A673 (cell line): Measurements from ENCODE around the gene ODAPH. TPM values are rescaled to one million over a fixed set of nuclear protein-coding genes. Genes with fewer than 3 reads are reported as not detected.
"Not testable (repeated sequence)": the region's sequence is repeated elsewhere in the genome, so short reads cannot be mapped to it uniquely, and the experiment has no call there.

Experiments used
- BruUV-seq: library from RNA; stranded (reverse); fragments of 400-500 nt; replicated peaks from 2 replicates; lab custom pipeline; 2021; lab: Mats Ljungman, UMichigan
- CTCF ChIA-PET: fragments of 300-600 bp; sonication (Branson Sonifier 250); formaldehyde crosslinking; loops from one replicate; lab custom pipeline; 2022; ENCODE audit warnings: antibody characterized with exemption; lab: Charles Lee
- POLR2A ChIA-PET: fragments of 300-600 bp; sonication (Branson Sonifier 250); formaldehyde crosslinking; loops from one replicate; lab custom pipeline; 2022; ENCODE audit warnings: antibody characterized with exemption; ENCODE audit not compliant: low non-redundant PET; lab: Charles Lee
- DNase-seq: peaks from one replicate; pipeline ENCODE4 v3.0.0-alpha.2; 2015; ENCODE audit warnings: low spot score
- H3K27ac ChIP-seq: fragments of 200-600 bp; sonication (generic); 2 replicates; pipeline ENCODE4 v1.5.1; 2016; ENCODE audit warnings: mixed run types, low read depth, mild to moderate bottlenecking, mixed read lengths, antibody characterized with exemption, low read length; ENCODE audit not compliant: poor library complexity, severe bottlenecking
- H3K27me3 ChIP-seq: fragments of 200-600 bp; sonication (generic); replicated peaks from 2 replicates; pipeline ENCODE4 v1.6.1; 2017; ENCODE audit warnings: mixed run types, low read depth, mild to moderate bottlenecking, mixed read lengths, antibody characterized with exemption, low read length; ENCODE audit not compliant: insufficient read depth, poor library complexity
- H3K36me3 ChIP-seq: fragments of 200-600 bp; sonication (generic); 2 replicates; pipeline ENCODE4 v1.6.1; 2016; ENCODE audit warnings: mixed run types, mild to moderate bottlenecking, mixed read lengths, antibody characterized with exemption, low read length; ENCODE audit not compliant: insufficient read depth, poor library complexity, severe bottlenecking
- H3K4me1 ChIP-seq: fragments of 200-600 bp; sonication (generic); 2 replicates; pipeline ENCODE4 v1.6.1; 2017; ENCODE audit warnings: mixed run types, mild to moderate bottlenecking, mixed read lengths, antibody characterized with exemption, low read length; ENCODE audit not compliant: insufficient read depth, poor library complexity, severe bottlenecking
- H3K4me3 ChIP-seq: fragments of 200-600 bp; sonication (generic); 2 replicates; pipeline ENCODE4 v1.5.1; 2016; ENCODE audit warnings: low read depth, mixed run types, mild to moderate bottlenecking, mixed read lengths, low read length; ENCODE audit not compliant: poor library complexity, severe bottlenecking
- H3K9me3 ChIP-seq: fragments of 200-600 bp; sonication (generic); 2 replicates; pipeline ENCODE4 v1.6.1; 2016; ENCODE audit warnings: mixed run types, low read depth, mild to moderate bottlenecking, mixed read lengths, antibody characterized with exemption, low read length; ENCODE audit not compliant: poor library complexity, severe bottlenecking
- EZH2 ChIP-seq: fragments of 200-600 bp; sonication (generic); IDR thresholded peaks from 2 replicates; pipeline ENCODE4 v1.6.1; 2017; ENCODE audit warnings: borderline replicate concordance, low read depth, mild to moderate bottlenecking, mixed read lengths, antibody characterized with exemption, low read length; ENCODE audit not compliant: poor library complexity, severe bottlenecking
- intact Hi-C: fragments of 100-400 bp; cut with micrococcal nuclease; formaldehyde crosslinking; loops from one replicate; pipeline ENCODE4 v1.10.0; 2022; ENCODE audit not compliant: unreplicated experiment
- total RNA-seq: library from RNA; stranded (reverse); gene quantifications from 2 replicates; pipeline ENCODE4 v1.2.3, GENCODE V29; 2021
- TF ChIP-seq, protein P1 (sequence below): fragments of 300-800, 200-600 bp; sonication (generic); conservative IDR thresholded peaks from 2 replicates; pipeline ENCODE4 v1.5.1; 2017; ENCODE audit warnings: low read depth, mild to moderate bottlenecking, antibody characterized with exemption, low read length, moderate library complexity, mixed read lengths

The ODAPH gene
- total RNA-seq, 1 experiment from 2014 or later: not detected

DNA sequence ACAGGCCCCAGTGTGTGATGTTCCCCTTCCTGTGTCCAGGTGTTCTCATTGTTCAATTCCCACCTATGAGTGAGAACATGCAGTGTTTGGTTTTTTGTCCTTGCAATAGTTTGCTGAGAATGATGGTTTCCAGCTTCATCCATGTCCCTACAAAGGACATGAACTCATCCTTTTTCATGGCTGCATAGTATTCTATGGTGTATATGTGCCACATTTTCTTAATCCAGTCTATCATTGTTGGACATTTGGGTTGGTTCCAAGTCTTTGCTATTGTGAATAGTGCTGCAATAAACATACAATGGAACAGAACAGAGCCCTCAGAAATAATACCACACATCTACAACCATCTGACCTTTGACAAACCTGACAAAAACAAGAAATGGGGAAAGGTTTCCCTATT is 21.9 kb upstream of the ODAPH start:
- POLR2A ChIA-PET, DNase-seq, H3K36me3 ChIP-seq, CTCF ChIA-PET, BruUV-seq, H3K27ac ChIP-seq, H3K27me3 ChIP-seq, H3K4me3 ChIP-seq, intact Hi-C loops, H3K9me3 ChIP-seq, H3K4me1 ChIP-seq: not testable (repeated sequence)

- H3K9me3 ChIP-seq, BruUV-seq, H3K4me1 ChIP-seq, H3K36me3 ChIP-seq, H3K4me3 ChIP-seq, H3K27me3 ChIP-seq, DNase-seq, POLR2A ChIA-PET, H3K27ac ChIP-seq, intact Hi-C loops, CTCF ChIA-PET: not testable (repeated sequence)
Measured at GRCh38 chr4:75537308-75537707, 18.6 kb upstream of the ODAPH start.

GRCh38 chr4:75542824-75543223 is 13.0 kb upstream of the ODAPH start:
- BruUV-seq: no TSS peak
- H3K27me3 ChIP-seq: no peaks in the 10 kb centered on the region
- H3K9me3 ChIP-seq: no peaks in the 10 kb centered on the region
- no peaks in the 10 kb centered on the region for H3K4me1 ChIP-seq
- POLR2A ChIA-PET: interaction anchor here (0.6 kb wide), 1 partner anchor 1614 kb away, joined by 3 read pairs; no protein-coding TSS in a partner anchor
- H3K4me3 ChIP-seq: no peak overlapping the region
- no peak overlapping the region for H3K27ac ChIP-seq
- no peaks in the 10 kb centered on the region for H3K36me3 ChIP-seq
- CTCF ChIA-PET: no interaction called here
- TF ChIP-seq, protein P1, sequence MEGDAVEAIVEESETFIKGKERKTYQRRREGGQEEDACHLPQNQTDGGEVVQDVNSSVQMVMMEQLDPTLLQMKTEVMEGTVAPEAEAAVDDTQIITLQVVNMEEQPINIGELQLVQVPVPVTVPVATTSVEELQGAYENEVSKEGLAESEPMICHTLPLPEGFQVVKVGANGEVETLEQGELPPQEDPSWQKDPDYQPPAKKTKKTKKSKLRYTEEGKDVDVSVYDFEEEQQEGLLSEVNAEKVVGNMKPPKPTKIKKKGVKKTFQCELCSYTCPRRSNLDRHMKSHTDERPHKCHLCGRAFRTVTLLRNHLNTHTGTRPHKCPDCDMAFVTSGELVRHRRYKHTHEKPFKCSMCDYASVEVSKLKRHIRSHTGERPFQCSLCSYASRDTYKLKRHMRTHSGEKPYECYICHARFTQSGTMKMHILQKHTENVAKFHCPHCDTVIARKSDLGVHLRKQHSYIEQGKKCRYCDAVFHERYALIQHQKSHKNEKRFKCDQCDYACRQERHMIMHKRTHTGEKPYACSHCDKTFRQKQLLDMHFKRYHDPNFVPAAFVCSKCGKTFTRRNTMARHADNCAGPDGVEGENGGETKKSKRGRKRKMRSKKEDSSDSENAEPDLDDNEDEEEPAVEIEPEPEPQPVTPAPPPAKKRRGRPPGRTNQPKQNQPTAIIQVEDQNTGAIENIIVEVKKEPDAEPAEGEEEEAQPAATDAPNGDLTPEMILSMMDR: no peak
- no peak for TF ChIP-seq EZH2
- intact Hi-C loops: no loop called here
- no peak for DNase-seq

DNA sequence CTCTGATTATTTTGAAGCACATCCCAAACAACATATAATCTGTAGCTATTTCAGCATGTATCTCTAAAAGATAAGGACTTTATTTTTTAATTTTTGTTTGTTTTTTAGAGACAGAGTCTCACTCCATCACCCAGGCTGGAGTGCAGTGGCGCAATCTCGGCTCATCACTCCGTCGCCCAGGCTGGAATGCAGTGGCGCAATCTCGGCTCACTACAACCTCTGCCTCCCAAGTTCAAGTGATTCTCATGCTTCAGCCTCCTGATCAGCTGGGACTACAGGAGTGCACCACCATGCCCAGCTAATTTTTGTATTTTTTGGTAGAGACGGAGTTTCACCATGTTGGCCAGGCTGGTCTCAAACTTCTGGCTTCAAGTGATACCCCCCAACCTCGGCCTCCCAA is 11.6 kb upstream of the ODAPH start:
- BruUV-seq, POLR2A ChIA-PET, H3K9me3 ChIP-seq, H3K36me3 ChIP-seq, H3K27ac ChIP-seq, H3K4me1 ChIP-seq, H3K4me3 ChIP-seq, DNase-seq, H3K27me3 ChIP-seq, intact Hi-C loops, CTCF ChIA-PET: not testable (repeated sequence)

DNA sequence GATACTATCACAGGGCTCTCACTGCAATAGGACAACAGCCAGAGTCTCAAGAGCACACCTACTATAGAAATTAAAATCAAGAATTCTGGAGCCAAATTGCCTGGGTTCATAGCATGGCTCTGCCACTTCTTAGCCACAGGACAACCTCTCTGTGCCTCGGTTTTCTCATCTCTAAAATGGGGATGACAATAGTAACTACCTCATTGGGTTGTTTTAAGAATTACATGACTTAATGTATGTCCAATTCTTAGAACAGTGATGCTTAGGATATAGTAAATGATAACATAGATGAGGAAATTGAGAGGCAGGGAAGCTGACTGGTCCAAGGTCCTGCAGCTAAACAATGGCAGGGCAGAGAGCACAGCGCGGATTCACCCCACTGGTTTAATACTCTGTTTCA is 11.0 kb upstream of the ODAPH start:
- ChIA-PET CTCF (no interaction called here), POLR2A (no interaction called here)
- BruUV-seq: no TSS peak
- Histone ChIP-seq H3K9me3 (no peaks in the 10 kb centered on the region), H3K27me3 (no peaks in the 10 kb centered on the region), H3K36me3 (no peaks in the 10 kb centered on the region), H3K27ac (no peak overlapping the region), H3K4me3 (no peak overlapping the region), H3K4me1 (no peaks in the 10 kb centered on the region)
- intact Hi-C loops: no loop called here
- DNase-seq: no peak
- TF ChIP-seq, protein P1: no peak
- TF ChIP-seq EZH2: no peak
